DMS153 treated with DMSO at 0.1 percent for 48 hours (cell line): Measurements from ENCODE around the gene SETD2.

ENCODE experiments used
- DNase-seq: peaks from one replicate; lab custom pipeline; 2025; ENCODE audit not compliant: unreplicated experiment; lab: John Stamatoyannopoulos, UW

The SETD2 gene

GRCh38 chr3:47011371-47011770 lies 152.5 kb downstream of the SETD2 start:
- DNase-seq, result no peak

GRCh38 chr3:47010910-47011309 lies 153.0 kb downstream of the SETD2 start:
- DNase-seq, result no peak

- no peak for DNase-seq
Measured at GRCh38 chr3:47010111-47010712, 153.7 kb downstream of the SETD2 start.

GRCh38 chr3:47009225-47010110 lies 154.4 kb downstream of the SETD2 start:
- peak; percentile 50 for DNase-seq

GRCh38 chr3:47008851-47009224 lies 155.1 kb downstream of the SETD2 start:
- no peak for DNase-seq

GRCh38 chr3:47008234-47008796 lies 155.6 kb downstream of the SETD2 start:
- DNase-seq, result no peak

- DNase-seq, result no peak
Measured at GRCh38 chr3:47007482-47008233, 156.3 kb downstream of the SETD2 start.

GRCh38 chr3:47007001-47007400 lies 156.9 kb downstream of the SETD2 start:
- DNase-seq, result no peak

- no peak for DNase-seq
Measured at GRCh38 chr3:47006145-47006651, 157.7 kb downstream of the SETD2 start.

- DNase-seq, result no peak
Measured at GRCh38 chr3:47005212-47006144, 158.4 kb downstream of the SETD2 start.

- DNase-seq, result no peak
Measured at GRCh38 chr3:47004369-47005211, 159.3 kb downstream of the SETD2 start.

GRCh38 chr3:47003461-47004368 lies 160.2 kb downstream of the SETD2 start:
- DNase-seq, result no peak

- DNase-seq, result no peak
Measured at GRCh38 chr3:47003056-47003410, 160.9 kb downstream of the SETD2 start.

- no peak for DNase-seq
Measured at GRCh38 chr3:47002171-47003055, 161.5 kb downstream of the SETD2 start.

GRCh38 chr3:47001731-47002170 lies 162.2 kb downstream of the SETD2 start:
- DNase-seq, result no peak

GRCh38 chr3:47000922-47001730 lies 162.8 kb downstream of the SETD2 start:
- DNase-seq, result no peak
